HepG2 (cell line): ENCODE data around the gene GPR119. TPM values are rescaled to one million over a fixed set of nuclear protein-coding genes. Genes with fewer than 3 reads are reported as not detected.

Experiments
- CAMTA2 ChIP-seq: sonication (generic); formaldehyde crosslinking; IDR thresholded peaks from 2 replicates; pipeline ENCODE4 v1.4.0; 2020; ENCODE audit warnings: mild to moderate bottlenecking, missing genetic modification reagents, borderline replicate concordance
- EZH2 ChIP-seq: conservative IDR thresholded peaks from 2 replicates; pipeline ENCODE4 v1.6.1; 2012; ENCODE audit warnings: mild to moderate bottlenecking, low read depth, low read length, moderate library complexity
- FIP1L1 ChIP-seq: fragments of 200-400 bp; formaldehyde crosslinking; IDR thresholded peaks from 2 replicates; pipeline ENCODE4 v1.6.1; 2018; ENCODE audit warnings: low read depth, mild to moderate bottlenecking, low read length, moderate library complexity, borderline replicate concordance; ENCODE audit not compliant: insufficient read depth
- GABPB1 ChIP-seq: IDR thresholded peaks from 2 replicates; pipeline ENCODE4 v1.6.1; 2016; ENCODE audit warnings: mild to moderate bottlenecking, missing genetic modification reagents, moderate library complexity, missing compliant biosample characterization
- HBP1 ChIP-seq: IDR thresholded peaks from 2 replicates; pipeline ENCODE4 v1.6.1; 2016; ENCODE audit warnings: low read depth, control low read depth
- HNF4A ChIP-seq: sonication (generic); formaldehyde crosslinking; IDR thresholded peaks from 2 replicates; pipeline ENCODE4 v1.4.0; 2020; ENCODE audit warnings: missing genetic modification reagents
- HOXA5 ChIP-seq: sonication (generic); formaldehyde crosslinking; IDR thresholded peaks from 2 replicates; pipeline ENCODE4 v1.4.0; 2020; ENCODE audit warnings: missing genetic modification reagents
- KDM6A ChIP-seq: IDR thresholded peaks from 2 replicates; pipeline ENCODE4 v1.6.1; 2016; ENCODE audit warnings: low read depth
- MBD4 ChIP-seq: IDR thresholded peaks from 2 replicates; pipeline ENCODE4 v1.6.1; 2012; ENCODE audit warnings: low read length, inconsistent platforms, borderline replicate concordance
- MED1 ChIP-seq: sonication (generic); formaldehyde crosslinking; IDR thresholded peaks from 2 replicates; pipeline ENCODE4 v1.4.0; 2020; ENCODE audit warnings: missing genetic modification reagents
- MIER3 ChIP-seq: IDR thresholded peaks from 2 replicates; pipeline ENCODE4 v1.6.1; 2016; ENCODE audit warnings: missing compliant biosample characterization, borderline replicate concordance
- MNT ChIP-seq: fragments of 450-650 bp; IDR thresholded peaks from 2 replicates; pipeline ENCODE4 v1.6.1; 2016
- NFKBIZ ChIP-seq: IDR thresholded peaks from 2 replicates; pipeline ENCODE4 v1.6.1; 2018; ENCODE audit warnings: missing genetic modification reagents, missing compliant biosample characterization
- PHF8 ChIP-seq: sonication (generic); formaldehyde crosslinking; IDR thresholded peaks from 2 replicates; pipeline ENCODE4 v1.5.0; 2020; ENCODE audit warnings: missing genetic modification reagents
- PRPF4 ChIP-seq: fragments of 200-400 bp; formaldehyde crosslinking; IDR thresholded peaks from 2 replicates; pipeline ENCODE4 v1.6.1; 2016; ENCODE audit warnings: low read length, low read depth; ENCODE audit not compliant: poor library complexity, severe bottlenecking
- RAD21 ChIP-seq: fragments of 450-650 bp; formaldehyde crosslinking; IDR thresholded peaks from 2 replicates; pipeline ENCODE4 v1.5.0; 2020; ENCODE audit warnings: mild to moderate bottlenecking
- RFX1 ChIP-seq: fragments of 450-650 bp; IDR thresholded peaks from 2 replicates; pipeline ENCODE4 v1.6.1; 2017
- RFX5 ChIP-seq: IDR thresholded peaks from 2 replicates; pipeline ENCODE4 v1.6.1; 2011; ENCODE audit warnings: low read depth, low read length, improper control_type of control experiment
- SMYD3 ChIP-seq: sonication (generic); formaldehyde crosslinking; IDR thresholded peaks from 2 replicates; pipeline ENCODE4 v1.8.1; 2023; ENCODE audit warnings: mild to moderate bottlenecking, missing genetic modification reagents
- SP4 ChIP-seq: sonication (generic); formaldehyde crosslinking; IDR thresholded peaks from 2 replicates; pipeline ENCODE4 v1.8.1; 2023; ENCODE audit warnings: mild to moderate bottlenecking, missing genetic modification reagents
- ZBTB8A ChIP-seq: sonication (generic); formaldehyde crosslinking; IDR thresholded peaks from 2 replicates; pipeline ENCODE4 v1.4.0; 2020; ENCODE audit warnings: mild to moderate bottlenecking, low read depth, missing genetic modification reagents, borderline replicate concordance
- ZFP82 ChIP-seq: sonication (generic); formaldehyde crosslinking; IDR thresholded peaks from 2 replicates; pipeline ENCODE4 v1.5.1; 2020; ENCODE audit warnings: mild to moderate bottlenecking, missing genetic modification reagents, borderline replicate concordance
- ZNF17 ChIP-seq: sonication (generic); formaldehyde crosslinking; IDR thresholded peaks from 2 replicates; pipeline ENCODE4 v1.5.0; 2020; ENCODE audit warnings: mild to moderate bottlenecking, missing genetic modification reagents
- ZNF230 ChIP-seq: sonication (generic); formaldehyde crosslinking; IDR thresholded peaks from 2 replicates; pipeline ENCODE4 v1.4.0; 2020; ENCODE audit warnings: mild to moderate bottlenecking, missing genetic modification reagents
- ZNF430 ChIP-seq: sonication (generic); formaldehyde crosslinking; IDR thresholded peaks from 2 replicates; pipeline ENCODE4 v1.9.0; 2021; ENCODE audit warnings: mild to moderate bottlenecking, missing genetic modification reagents
- ZNF576 ChIP-seq: sonication (generic); formaldehyde crosslinking; IDR thresholded peaks from 2 replicates; pipeline ENCODE4 v1.4.0; 2020; ENCODE audit warnings: mild to moderate bottlenecking, missing genetic modification reagents
- ZNF775 ChIP-seq: sonication (generic); formaldehyde crosslinking; IDR thresholded peaks from 2 replicates; pipeline ENCODE4 v1.4.0; 2020; ENCODE audit warnings: missing genetic modification reagents, mild to moderate bottlenecking, moderate library complexity, borderline replicate concordance
- polyA plus RNA-seq, 8 experiments: library from polyadenylated mRNA; depleted of rRNA in 3 of 8; stranded (reverse) in 7 of 8; unstranded in 1 of 8; fragments of >200 nt; fragmentation: Illumina TruSeq in 4 of 8; extraction: Trizol in 4 of 8; gene quantifications; 2 replicates each; pipeline versions ENCODE4 v1.2.1 to v1.2.3, GENCODE V29; 2011 to 2016; ENCODE audit warnings: low read depth in 4 of 8, missing spikeins in 1 of 8, mixed read lengths in 1 of 8; ENCODE audit not compliant: insufficient read depth in 1 of 8
- total RNA-seq, 5 experiments: library from RNA; depleted of rRNA; stranded (reverse); fragments of >200 nt; fragmentation: Illumina TruSeq; extraction: Trizol; gene quantifications; 2 replicates each; pipeline ENCODE4 v1.2.3, GENCODE V29; 2016; ENCODE audit warnings: low read depth in 1 of 5
- TF ChIP-seq, protein P1 (sequence below): sonication (generic); formaldehyde crosslinking; IDR thresholded peaks from 2 replicates; pipeline ENCODE4 v1.5.1; 2020; ENCODE audit warnings: missing genetic modification reagents, mild to moderate bottlenecking, borderline replicate concordance

GPR119 gene
- total and polyA plus RNA-seq, 2 of the 13 experiments (the other 11 are each of a cell fraction or from before 2014, with no cell fraction given): 2.6 to 5.5 TPM

DNA sequence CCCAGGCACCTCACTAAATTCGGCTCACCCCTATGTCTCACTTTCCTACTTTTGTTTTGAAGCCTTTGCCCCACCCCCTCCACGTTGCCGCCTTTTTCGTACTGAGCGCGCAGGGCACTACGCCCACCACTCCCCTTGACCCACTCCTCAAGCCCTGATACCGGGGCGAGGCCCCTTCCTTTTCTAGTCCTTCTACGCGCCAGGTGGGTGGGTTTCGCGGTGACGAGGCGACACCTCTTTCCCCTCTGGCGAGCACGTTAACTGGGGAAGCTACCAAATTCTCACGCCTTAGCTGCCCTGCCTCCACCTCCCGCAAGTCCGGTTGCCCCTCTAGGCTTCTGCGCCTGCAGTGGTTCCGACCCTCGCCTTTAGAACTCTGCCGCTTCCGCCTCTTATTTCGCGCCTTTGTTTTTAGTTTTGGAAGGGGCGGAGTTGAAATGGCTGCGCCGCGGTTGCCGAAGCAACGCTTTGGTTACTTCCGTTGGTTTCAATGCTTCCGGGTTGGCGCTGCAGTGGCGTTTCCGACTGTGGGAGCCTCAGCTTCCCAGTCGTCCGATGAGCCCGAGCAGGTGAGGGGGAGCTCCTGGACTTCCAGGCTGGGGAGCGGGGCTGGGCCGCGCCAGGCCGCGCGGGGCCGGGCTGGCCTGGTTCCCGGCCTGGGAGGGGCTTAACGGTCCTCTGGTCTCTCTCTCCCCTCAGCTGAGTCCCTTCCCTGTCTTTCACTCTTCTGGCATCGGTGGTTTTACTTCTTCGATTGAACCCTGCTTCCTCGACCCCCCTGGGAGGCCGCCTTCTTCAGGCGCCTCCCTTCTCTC is 45.9 kb downstream of the GPR119 start, which contains the start of gene SLC25A14 (continued):
- TF ChIP-seq HOXA5 (CRISPR knock-in tag): no peak
- no peak for TF ChIP-seq HNF4A (CRISPR knock-in tag)
- no peak for TF ChIP-seq ZNF576 (CRISPR knock-in tag)
- TF ChIP-seq CAMTA2 (CRISPR knock-in tag): no peak
- TF ChIP-seq NFKBIZ: no peak
- TF ChIP-seq ZNF17: no peak
- no peak for TF ChIP-seq RFX5
- TF ChIP-seq ZNF775: no peak
- no peak for TF ChIP-seq ZNF230 (CRISPR knock-in tag)
- TF ChIP-seq MNT: no peak
- no peak for TF ChIP-seq PRPF4
- TF ChIP-seq RFX1: peak; percentile 86
- TF ChIP-seq RAD21 (CRISPR knock-in tag): no peak
- peak; percentile 78 for TF ChIP-seq PHF8
- peak; percentile 92 for TF ChIP-seq GABPB1
- TF ChIP-seq FIP1L1: no peak
- TF ChIP-seq, protein P1, sequence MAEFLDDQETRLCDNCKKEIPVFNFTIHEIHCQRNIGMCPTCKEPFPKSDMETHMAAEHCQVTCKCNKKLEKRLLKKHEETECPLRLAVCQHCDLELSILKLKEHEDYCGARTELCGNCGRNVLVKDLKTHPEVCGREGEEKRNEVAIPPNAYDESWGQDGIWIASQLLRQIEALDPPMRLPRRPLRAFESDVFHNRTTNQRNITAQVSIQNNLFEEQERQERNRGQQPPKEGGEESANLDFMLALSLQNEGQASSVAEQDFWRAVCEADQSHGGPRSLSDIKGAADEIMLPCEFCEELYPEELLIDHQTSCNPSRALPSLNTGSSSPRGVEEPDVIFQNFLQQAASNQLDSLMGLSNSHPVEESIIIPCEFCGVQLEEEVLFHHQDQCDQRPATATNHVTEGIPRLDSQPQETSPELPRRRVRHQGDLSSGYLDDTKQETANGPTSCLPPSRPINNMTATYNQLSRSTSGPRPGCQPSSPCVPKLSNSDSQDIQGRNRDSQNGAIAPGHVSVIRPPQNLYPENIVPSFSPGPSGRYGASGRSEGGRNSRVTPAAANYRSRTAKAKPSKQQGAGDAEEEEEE (CRISPR knock-in tag): no peak
- no peak for TF ChIP-seq ZNF430 (CRISPR knock-in tag)
- TF ChIP-seq EZH2: no peak
- no peak for TF ChIP-seq SMYD3 (CRISPR knock-in tag)
- TF ChIP-seq ZFP82 (CRISPR knock-in tag): no peak
- no peak for TF ChIP-seq KDM6A (CRISPR knock-in tag)
- no peak for TF ChIP-seq SP4 (CRISPR knock-in tag)
- no peak for TF ChIP-seq ZBTB8A
- no peak for TF ChIP-seq MBD4
- no peak for TF ChIP-seq MIER3
- 0 out of 2 replicates have a peak, but pooled peaks have one; percentile 41 for TF ChIP-seq HBP1
- peak; percentile 28 for TF ChIP-seq MED1 (CRISPR knock-in tag)
